Measurements from ENCODE around the gene HAUS5.
"Not testable (repeated sequence)": the region's sequence is repeated elsewhere in the genome, so short reads cannot be mapped to it uniquely, and the experiment has no call there.

The HAUS5 gene

DNA sequence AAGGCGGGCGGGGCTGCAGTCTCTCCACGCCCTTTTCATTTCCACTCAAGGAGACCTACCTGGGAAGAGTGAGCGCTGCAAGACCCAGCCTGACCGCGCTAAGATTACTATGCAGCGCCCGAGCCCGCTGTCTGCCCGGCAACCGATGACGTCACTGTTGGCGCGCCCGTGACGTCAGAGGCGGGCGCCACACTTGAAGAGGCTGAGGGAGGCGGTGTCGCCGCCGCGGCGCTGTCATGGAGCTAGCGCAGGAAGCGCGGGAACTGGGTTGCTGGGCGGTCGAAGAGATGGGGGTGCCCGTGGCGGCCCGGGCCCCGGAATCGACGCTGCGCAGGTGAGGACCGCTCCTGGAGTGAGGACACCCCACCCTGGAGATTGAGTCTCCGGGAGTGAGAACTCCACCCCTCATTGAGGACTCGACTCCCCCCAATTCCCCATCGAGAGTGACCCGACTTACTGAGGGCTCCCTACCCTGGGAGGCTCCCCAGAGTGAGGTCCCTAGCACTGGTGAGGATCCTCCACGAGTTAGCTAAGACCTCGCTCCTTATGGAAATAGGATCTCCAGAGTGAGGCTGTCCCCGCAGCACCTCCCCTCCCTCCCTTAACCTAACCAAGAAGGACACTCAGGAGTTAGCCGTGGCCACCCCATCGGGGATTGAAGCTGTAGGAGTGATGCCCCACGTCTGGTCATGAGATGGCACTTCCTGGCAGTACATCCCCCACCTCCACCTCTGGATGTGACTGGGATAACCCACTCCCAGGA lies at the start of gene HAUS5:
Gene HAUS5 (plus strand): TSS at position 177 of the 763 bp plus-strand sequence. CDS start 60 bp downstream, at position 237.
- peak; percentile 78 for DNase-seq

- DNase-seq, result no peak
Observed at GRCh38 chr19:35562776-35563175, 49.8 kb upstream of the HAUS5 start.

DNA sequence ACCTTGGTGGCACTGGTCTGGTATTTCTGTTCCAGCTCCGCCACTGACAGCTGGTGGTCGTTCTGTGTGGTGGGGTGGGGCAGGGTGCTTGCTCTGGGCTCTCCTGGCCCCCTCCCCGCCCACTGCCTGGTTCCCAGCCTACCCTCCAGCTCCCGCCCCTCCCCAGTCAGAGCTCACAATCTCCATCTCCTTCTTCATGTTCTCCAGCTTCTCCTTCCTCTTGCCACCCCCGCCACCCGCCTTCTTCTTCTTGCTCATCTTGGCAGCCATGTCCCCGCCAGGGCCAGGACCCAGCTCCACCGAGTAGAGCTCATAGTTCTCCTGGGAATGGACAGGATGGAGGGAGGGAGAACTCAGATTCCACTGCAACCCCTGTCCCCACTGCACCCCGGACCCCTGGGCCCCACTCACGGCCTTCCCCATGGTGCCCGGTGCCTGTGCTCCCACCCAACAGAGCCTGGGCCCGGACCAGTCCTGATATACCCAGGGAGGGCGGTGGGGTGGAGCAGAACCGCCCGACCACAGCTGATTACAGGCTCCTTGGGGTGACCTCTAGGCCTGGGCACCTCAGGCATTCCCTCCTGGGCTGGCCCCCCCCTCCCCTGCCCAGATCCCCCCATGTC lies 49.2 kb upstream of the HAUS5 start, which contains the start of gene ATP4A:
Gene ATP4A (minus strand): TSS at position 452 of the 623 bp plus-strand sequence. CDS start 29 bp downstream, at position 423.
- DNase-seq, result no peak

DNA sequence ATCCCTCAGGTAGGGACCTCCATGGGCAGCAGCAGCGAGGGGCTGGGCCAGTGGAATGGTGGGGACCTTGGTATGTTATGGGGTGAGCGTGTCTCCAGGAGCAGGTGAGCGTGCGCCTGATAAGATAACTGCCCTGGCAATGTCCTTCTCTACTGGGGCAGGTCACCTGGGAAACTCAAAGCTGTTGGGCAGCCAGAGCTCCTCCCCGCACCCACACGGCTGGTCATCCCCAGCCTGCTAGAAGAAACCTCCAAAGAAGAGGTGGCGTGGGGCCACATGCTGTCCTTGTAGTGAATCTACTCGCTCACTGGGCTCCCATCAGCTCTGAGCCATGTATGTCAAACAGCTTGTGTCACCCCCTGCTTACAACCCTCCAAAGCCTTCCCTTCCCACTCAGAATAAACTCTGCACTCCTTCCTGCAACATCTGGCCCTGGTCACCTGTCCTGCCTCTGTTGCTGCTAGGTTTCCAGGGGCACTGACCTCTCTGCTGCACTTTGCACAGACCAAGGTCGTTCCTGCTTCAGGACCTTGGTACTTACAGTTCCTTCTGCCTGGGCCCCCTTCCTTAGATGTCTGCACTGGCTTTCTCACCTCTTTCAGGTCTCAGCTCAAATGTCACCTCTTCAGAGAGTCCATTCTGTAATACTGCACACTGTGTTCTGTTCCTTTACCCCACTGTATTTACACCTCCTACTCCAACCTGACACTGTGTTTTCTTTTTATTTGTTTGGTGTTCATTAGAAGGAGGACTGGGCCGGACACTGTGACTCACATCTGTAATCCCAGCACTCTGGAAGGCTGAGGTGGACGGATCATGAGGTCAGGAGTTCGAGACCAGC lies 47.3 kb upstream of the HAUS5 start:
- DNase-seq, result no peak

DNA sequence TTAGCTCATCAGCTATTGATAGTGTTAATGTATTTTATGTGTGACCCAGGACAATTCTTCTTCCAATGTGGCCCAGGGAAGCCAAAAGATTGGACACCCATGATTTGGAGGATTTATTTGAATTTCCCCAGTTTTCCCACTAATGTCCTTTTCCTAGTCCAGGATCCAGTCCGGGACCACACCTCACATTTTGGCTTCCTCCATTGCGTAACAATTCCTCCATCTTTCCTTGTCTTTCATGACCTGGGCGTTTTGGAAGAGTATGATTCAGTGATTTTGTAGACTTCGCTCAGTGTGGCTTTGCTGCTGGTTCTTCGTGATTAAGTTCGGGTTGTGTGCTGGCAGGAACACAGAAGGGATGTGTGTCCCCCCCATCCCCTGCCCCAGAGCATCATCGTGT lies 45.8 kb upstream of the HAUS5 start:
- no peak for DNase-seq

GRCh38 chr19:35569281-35569781 lies 43.2 kb upstream of the HAUS5 start:
- no peak for DNase-seq

DNA sequence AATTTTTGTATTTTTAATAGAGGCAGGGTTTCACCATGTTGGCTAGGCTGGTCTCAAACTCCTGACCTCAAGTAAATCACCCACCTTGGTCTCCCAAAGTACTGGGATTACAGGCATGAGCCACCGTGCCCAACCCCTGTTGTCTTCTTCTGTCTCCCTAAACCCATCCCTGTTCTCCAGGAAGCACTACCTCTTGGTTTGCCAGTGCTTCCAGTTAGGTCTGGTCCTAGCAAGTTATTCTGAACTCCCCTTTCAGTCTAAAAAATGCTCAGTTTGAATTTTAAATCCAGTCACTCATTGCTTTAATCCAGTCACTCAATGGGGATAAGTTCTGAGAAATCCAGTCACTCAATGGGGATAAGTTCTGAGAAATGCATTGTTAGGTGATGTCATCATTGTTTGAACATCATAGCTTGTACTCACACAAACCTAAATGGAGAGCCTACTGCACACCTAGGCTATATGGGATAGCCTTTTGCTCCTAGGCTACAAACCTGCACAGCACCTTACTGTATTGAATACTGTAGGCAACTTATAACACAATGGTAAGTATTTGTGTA lies 41.0 kb upstream of the HAUS5 start:
- no peak for DNase-seq

DNA sequence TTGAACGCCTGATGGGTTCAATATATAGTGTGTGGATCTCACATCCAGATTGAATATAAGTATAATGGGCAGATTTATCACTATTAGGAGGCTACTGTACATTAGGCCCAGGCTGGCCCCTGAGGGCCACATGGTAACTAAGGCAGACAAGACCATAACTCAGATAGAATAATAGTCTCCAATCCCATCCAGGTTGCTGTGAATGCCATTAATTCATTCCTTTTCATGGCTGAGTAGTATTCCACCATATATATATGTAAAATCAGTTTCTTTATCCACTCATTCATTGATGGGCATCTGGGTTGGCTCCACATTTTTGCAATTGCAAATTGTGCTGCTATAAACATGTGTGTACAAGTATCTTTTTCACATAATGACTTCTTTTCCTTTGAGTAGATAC lies 34.6 kb upstream of the HAUS5 start:
- DNase-seq, result no peak

GRCh38 chr19:35578707-35579106 lies 33.8 kb upstream of the HAUS5 start:
- no peak for DNase-seq

DNA sequence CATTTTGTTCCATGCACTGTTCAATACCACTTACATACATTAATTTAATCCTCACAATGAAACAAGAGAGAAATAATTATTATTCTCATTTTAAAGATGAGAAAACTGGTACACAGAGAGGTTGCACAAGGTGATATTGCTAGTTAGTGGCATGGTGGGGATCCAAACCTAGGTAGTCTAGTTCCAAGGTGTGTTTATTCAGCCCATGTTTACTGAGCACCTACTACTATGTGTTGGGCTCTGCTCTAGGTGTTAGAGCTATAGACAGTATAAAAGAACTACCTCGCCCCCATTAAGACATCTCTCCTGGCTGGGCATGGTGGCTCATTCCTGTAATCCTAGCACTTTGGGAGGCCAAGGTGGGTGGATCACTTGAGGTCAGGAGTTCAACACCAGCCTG lies 29.8 kb upstream of the HAUS5 start:
- no peak for DNase-seq

GRCh38 chr19:35585848-35586247 lies 26.7 kb upstream of the HAUS5 start, which contains the start of gene PMIS2:
PMIS2 (plus strand) TSS chr19:35586173; CDS start chr19:35586260, 87 bp downstream.
- no peak for DNase-seq

DNA sequence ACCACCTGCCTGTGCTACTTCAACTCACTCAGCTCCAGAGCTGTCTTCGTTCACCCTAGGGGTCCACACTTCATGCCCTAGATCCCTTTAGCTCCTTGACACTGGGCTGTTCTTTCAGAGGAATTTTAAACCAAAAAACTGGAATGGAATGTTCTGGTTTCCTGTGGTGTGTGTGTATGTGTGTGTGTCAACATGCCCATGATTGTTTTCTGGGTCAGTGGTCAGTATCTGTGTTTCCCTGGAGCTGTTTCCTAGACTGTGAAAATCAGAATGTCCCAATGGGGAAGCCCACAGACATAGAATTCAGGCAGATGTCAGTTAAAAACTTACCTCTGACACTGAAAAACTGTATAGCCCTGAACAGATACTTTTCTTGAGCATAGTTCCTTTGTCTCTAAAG lies 25.2 kb upstream of the HAUS5 start:
- no peak for DNase-seq

GRCh38 chr19:35590875-35591274 lies 21.7 kb upstream of the HAUS5 start:
- no peak for DNase-seq

GRCh38 chr19:35592226-35592625 lies 20.3 kb upstream of the HAUS5 start:
- DNase-seq, result no peak

- not testable (repeated sequence) for DNase-seq
Observed at GRCh38 chr19:35595026-35595425, 17.5 kb upstream of the HAUS5 start.

DNA sequence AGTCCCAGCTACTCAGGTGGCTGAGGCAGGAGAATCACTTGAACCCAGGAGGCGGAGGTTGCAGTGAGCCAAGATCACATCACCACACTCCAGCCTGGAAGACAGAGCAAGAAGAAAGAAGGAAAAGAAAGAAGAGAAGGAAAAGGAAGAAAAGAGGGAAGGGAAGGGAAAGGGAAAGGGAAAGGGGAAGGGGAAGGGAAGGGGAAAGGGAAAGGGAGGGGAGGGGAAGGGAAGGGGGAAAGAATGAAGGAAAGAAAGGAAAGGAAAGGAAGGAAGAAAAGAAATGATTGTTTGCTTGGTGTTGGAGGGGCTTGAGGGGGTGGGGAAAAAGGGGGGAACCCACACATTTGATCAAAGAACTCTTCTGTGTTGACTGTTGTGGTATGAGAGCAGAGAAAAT lies 16.6 kb upstream of the HAUS5 start:
- DNase-seq, result no peak

DNA sequence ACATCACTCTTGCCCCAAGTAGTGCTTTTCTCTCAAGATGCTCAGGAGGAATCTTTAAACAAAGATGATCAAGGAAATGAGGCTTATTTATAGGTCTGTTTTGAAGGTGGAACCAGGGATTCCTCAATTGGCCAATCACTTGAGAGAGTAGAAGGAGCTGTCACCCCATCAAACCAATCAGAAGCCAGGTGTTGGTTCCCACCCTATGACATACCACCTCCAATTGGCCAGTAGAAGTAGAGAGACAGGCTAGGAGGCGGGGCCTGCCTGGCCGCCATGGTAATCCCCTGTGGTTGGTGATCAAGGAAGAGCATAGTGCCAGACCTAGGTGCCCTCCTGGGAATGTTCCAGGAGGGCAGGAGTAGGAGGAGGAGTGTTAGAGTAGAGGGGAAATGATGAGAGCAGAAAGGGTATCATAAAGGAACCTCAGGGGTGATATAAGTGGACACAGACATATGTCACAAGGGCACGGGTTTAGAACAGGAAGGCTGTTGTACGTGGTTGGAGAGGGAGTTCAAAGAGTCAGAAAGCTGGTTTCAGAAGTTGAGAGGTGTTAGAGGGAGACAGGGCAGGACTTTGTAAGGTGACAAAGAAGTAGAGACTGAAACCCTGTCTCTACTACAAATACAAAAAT lies 16.1 kb upstream of the HAUS5 start:
- no peak for DNase-seq

DNA sequence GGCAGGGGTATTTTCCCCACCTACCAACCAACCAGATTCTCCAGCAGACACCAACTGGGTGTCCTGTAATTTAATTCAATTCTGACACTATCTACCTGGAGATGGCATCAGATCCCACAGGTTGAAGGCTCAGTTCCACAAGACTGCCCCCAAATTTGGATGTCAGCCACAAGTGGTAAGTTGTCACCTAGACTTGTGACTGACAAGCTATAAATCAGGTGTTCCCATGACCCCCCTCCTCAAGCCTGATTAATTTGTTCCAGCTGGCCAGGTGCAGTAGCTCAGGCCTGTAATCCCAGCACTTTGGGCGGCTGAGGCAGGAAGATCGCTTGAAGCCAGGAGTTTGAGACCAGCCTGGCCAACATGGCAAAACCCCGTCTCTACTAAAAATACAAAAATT lies 10.6 kb upstream of the HAUS5 start:
- DNase-seq, result no peak

DNA sequence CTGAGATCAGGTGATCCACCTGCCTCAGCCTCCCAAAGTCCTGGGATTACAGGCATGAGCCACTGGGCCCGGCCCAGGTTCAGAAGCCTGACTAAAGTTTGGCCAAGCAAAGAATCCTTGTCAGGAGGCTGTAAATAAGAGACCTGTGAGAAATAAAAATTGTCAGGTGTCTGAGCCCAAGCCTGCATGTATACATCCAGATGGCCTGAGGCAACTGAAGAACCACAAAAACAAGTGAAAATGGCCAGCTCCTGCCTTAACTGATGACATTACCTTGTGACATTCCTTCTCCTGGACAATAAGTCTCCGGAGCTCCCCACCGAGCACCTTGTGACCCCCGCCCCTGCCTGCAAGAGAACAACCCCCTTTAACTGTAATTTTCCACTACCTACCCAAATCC lies 8.1 kb upstream of the HAUS5 start:
- not testable (repeated sequence) for DNase-seq

GRCh38 chr19:35607170-35607569 lies 5.4 kb upstream of the HAUS5 start:
- DNase-seq, result not testable (repeated sequence)

- DNase-seq, result no peak
Observed at GRCh38 chr19:35607661-35608060, 4.9 kb upstream of the HAUS5 start.

DNA sequence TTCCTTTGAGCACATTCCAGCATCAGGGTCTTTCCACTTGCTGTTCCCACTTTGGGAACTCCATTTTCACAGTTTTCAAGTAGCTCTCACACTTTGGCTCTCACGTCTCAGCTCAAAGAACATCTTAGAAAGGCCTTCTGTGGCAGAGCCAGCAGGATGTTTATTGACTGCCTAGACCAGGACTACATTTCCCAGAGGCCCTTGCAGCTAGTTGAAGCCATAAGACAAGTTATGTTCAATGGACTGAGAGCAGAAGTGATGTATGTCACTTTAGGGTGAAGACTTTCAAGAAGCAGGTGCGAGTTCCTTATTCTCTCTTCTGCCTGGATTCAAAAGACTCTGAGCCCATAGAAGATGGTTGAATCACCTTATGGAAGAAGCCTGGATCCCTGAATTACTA lies 4.3 kb upstream of the HAUS5 start:
- no peak for DNase-seq
